T-cell (primary cell): Measurements from ENCODE around the gene MGAT5. TPM values are rescaled to one million over a fixed set of nuclear protein-coding genes. Genes with fewer than 3 reads are reported as not detected.
A peak's percentile ranks its signal among the peaks of the same experiment; 100 is the strongest.

Experiments used
- ATAC-seq, 4 experiments: fragments of 200-7000 bp in 3 of 4; fragments of 150-1000 bp in 1 of 4; cut with Tn5 transposase; replicated peaks in 1 of 4; 1 replicate in 3 of 4; 2 replicates in 1 of 4; pipeline ENCODE4 v1.10.0; 2021; ENCODE audit warnings: moderate library complexity in 3 of 4, mild to moderate bottlenecking in 2 of 4, moderate number of reproducible peaks in 1 of 4
- CTCF ChIA-PET, 2 donors: fragments of 300-600 bp; sonication (Branson Sonifier 250); formaldehyde crosslinking; loops; one replicate each; lab custom pipeline; 2022; ENCODE audit warnings: antibody characterized with exemption in 2 of 2; lab: Charles Lee
- POLR2A ChIA-PET, 2 donors: fragments of 300-600 bp; sonication (Branson Sonifier 250); formaldehyde crosslinking; loops; one replicate each; lab custom pipeline; 2022; ENCODE audit warnings: antibody characterized with exemption in 2 of 2; lab: Charles Lee
- DNase-seq, 35 experiments: peaks; one replicate each; pipeline versions ENCODE4 v3.0.0 to v3.0.0-alpha.2; 2013 to 2023
- H3K27ac ChIP-seq: one replicate; pipeline ENCODE4 v1.5.1; 2013; ENCODE audit warnings: low read length
- H3K27me3 ChIP-seq, 2 experiments: replicated peaks in 1 of 2; 1 replicate in 1 of 2; 2 replicates in 1 of 2; pipeline versions ENCODE4 v1.6.1 to v1.7.0; 2013; ENCODE audit warnings: low read length in 1 of 2, mixed read lengths in 1 of 2; ENCODE audit not compliant: control insufficient read depth in 2 of 2, insufficient read depth in 2 of 2; ENCODE audit errors: extremely low read depth in 1 of 2
- H3K36me3 ChIP-seq, 2 donors: 1 replicate in 1 of 2; 2 replicates in 1 of 2; pipeline versions ENCODE4 v1.6.1 to v1.7.0; 2013; ENCODE audit warnings: low read length in 1 of 2; ENCODE audit not compliant: control insufficient read depth in 2 of 2, insufficient read depth in 1 of 2; ENCODE audit errors: extremely low read depth in 1 of 2
- H3K4me1 ChIP-seq, 2 experiments: 1 replicate in 1 of 2; 2 replicates in 1 of 2; pipeline versions ENCODE4 v1.6.1 to v1.7.0; 2013; ENCODE audit warnings: low read length in 2 of 2, mixed read lengths in 1 of 2; ENCODE audit not compliant: insufficient read depth in 2 of 2, control insufficient read depth in 1 of 2; ENCODE audit errors: extremely low read depth in 1 of 2
- H3K4me3 ChIP-seq, 2 donors: 1 replicate in 1 of 2; 2 replicates in 1 of 2; pipeline versions ENCODE4 v1.5.1 to v1.7.0; 2013; ENCODE audit warnings: mild to moderate bottlenecking in 2 of 2, low read length in 1 of 2, moderate library complexity in 1 of 2; ENCODE audit not compliant: control insufficient read depth in 1 of 2; ENCODE audit errors: extremely low read depth in 1 of 2
- H3K9me3 ChIP-seq: 2 replicates; pipeline ENCODE4 v1.7.0; 2013
- H3K27ac Mint-ChIP-seq, 2 donors: one replicate each; pipeline ENCODE4 v1.8.0; 2020 to 2021; ENCODE audit warnings: mild to moderate bottlenecking in 2 of 2, mixed read lengths in 2 of 2
- H3K27me3 Mint-ChIP-seq, 2 donors: one replicate each; pipeline ENCODE4 v1.8.0; 2021 to 2022; ENCODE audit warnings: mixed read lengths in 2 of 2
- H3K36me3 Mint-ChIP-seq: one replicate; pipeline ENCODE4 v1.8.0; 2021; ENCODE audit warnings: mixed read lengths
- H3K4me1 Mint-ChIP-seq, 3 donors: one replicate each; pipeline ENCODE4 v1.8.0; 2020 to 2022; ENCODE audit warnings: mixed read lengths in 3 of 3, mild to moderate bottlenecking in 1 of 3
- H3K4me3 Mint-ChIP-seq, 3 donors: one replicate each; pipeline ENCODE4 v1.8.0; 2020 to 2022; ENCODE audit warnings: mild to moderate bottlenecking in 3 of 3, mixed read lengths in 3 of 3, moderate library complexity in 3 of 3
- H3K9me3 Mint-ChIP-seq, 3 donors: one replicate each; pipeline ENCODE4 v1.8.0; 2020 to 2022; ENCODE audit warnings: mixed read lengths in 3 of 3
- WGBS: methylation state at CpG from one replicate; pipeline ENCODE4 v1.1.5; 2013; ENCODE audit warnings: missing lambda C conversion rate; ENCODE audit not compliant: insufficient coverage; 5-methylcytosine and 5-hydroxymethylcytosine counted together
- total RNA-seq, 35 experiments: library from RNA in 6 of 35; stranded (reverse) in 6 of 35; fragments of 120-200 nt in 1 of 35; gene quantifications; one replicate each; pipeline versions ENCODE4 v1.2.1 to v1.2.4 and lab custom pipeline; 2013 to 2026

The MGAT5 gene
- total RNA-seq, 5 donors from 2014 or later (not counting 1 experiment from before 2014, with no cell fraction given): 61.1 to 94.9 (median 81.8) TPM

- Mint-ChIP-seq H3K27me3 (no peaks in the 10 kb centered on the region), H3K9me3 (no peaks in the 10 kb centered on the region), H3K4me3 (no peak overlapping the region), H3K4me1 (peaks cover 0 to 9% (median 4%) of the 10 kb centered on the region in 3 donors), H3K27ac (peak overlapping the region; percentile 48 to 74), H3K36me3 (peaks cover 62% of the 10 kb centered on the region)
- no peaks in the 10 kb centered on the region for H3K27me3 ChIP-seq
- ChIA-PET POLR2A (interaction anchor here (0.6 to 0.7 kb wide), 3 partner anchors 9 to 505 kb away, joined by 3 to 7 read pairs (median 3); no protein-coding TSS in a partner anchor), CTCF (no interaction called here)
- H3K4me1 ChIP-seq: no peaks in the 10 kb centered on the region
- no peak overlapping the region for H3K27ac ChIP-seq
- no peak overlapping the region for H3K4me3 ChIP-seq
- DNase-seq (no peak), ATAC-seq (no peak)
- no peaks in the 10 kb centered on the region for H3K9me3 ChIP-seq
- 100% methylated on average over 1 of the region's 6 CpGs for WGBS
- peaks cover 3 to 74% of the 10 kb centered on the region in 2 donors for H3K36me3 ChIP-seq
Measured at GRCh38 chr2:134425724-134426496, 172.0 kb downstream of the MGAT5 start.

- no peaks in the 10 kb centered on the region for H3K9me3 ChIP-seq
- Mint-ChIP-seq H3K36me3 (peaks cover 67% of the 10 kb centered on the region), H3K4me3 (no peak overlapping the region), H3K9me3 (no peaks in the 10 kb centered on the region), H3K4me1 (peaks cover 0 to 9% (median 4%) of the 10 kb centered on the region in 3 donors), H3K27ac (no peak overlapping the region), H3K27me3 (no peaks in the 10 kb centered on the region)
- ChIA-PET POLR2A (interaction anchor here in 1 of 2 donors (0.6 kb wide), 1 partner anchor 504 kb away, joined by 3 read pairs; no protein-coding TSS in a partner anchor), CTCF (no interaction called here)
- H3K4me3 ChIP-seq: no peak overlapping the region
- H3K27ac ChIP-seq: no peak overlapping the region
- no peak for DNase-seq
- H3K4me1 ChIP-seq: no peaks in the 10 kb centered on the region
- no peak for ATAC-seq
- no peaks in the 10 kb centered on the region for H3K27me3 ChIP-seq
- whole genome bisulfite sequencing: 75% methylated on average over 1 of the region's 3 CpGs
- peaks cover 3 to 80% of the 10 kb centered on the region in 2 donors for H3K36me3 ChIP-seq
Measured at GRCh38 chr2:134426721-134427120, 172.8 kb downstream of the MGAT5 start.

DNA sequence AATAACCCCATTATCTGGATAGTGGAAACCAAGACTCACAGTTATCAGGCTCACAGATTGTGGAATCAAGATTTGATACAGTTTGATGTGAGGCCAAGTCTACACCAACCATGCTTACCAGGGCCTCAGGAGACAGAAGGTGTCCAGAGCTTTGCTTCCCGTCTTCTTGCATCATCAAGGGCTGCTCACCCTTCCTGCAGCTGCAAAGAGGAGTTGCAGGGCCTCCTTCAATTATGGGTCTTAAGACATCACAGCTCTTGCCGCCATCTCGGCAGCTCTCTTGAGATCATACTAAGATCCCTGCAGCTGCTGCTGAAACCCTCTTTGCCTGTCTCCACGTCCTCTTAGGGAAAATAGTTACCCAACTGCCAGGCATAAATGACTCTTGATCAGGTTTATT, 176.0 kb downstream of the MGAT5 start:
- ATAC-seq (no peak), DNase-seq (no peak)
- 92% methylated on average over 4 of the region's 4 CpGs for whole genome bisulfite sequencing
- POLR2A ChIA-PET: no interaction called here
- Histone ChIP-seq H3K36me3 (peaks cover 4 to 84% of the 10 kb centered on the region in 2 donors), H3K9me3 (no peaks in the 10 kb centered on the region), H3K27ac (no peak overlapping the region), H3K4me3 (no peak overlapping the region), H3K4me1 (no peaks in the 10 kb centered on the region), H3K27me3 (no peaks in the 10 kb centered on the region)
- H3K9me3 Mint-ChIP-seq: no peaks in the 10 kb centered on the region
- peaks cover 0 to 7% (median 4%) of the 10 kb centered on the region in 3 donors for H3K4me1 Mint-ChIP-seq
- H3K36me3 Mint-ChIP-seq: peaks cover 72% of the 10 kb centered on the region
- no peaks in the 10 kb centered on the region for H3K27me3 Mint-ChIP-seq
- CTCF ChIA-PET: interaction anchor here in 1 of 2 donors (1.0 kb wide), 1 partner anchor 19 kb away, joined by 3 read pairs; no protein-coding TSS in a partner anchor
- H3K4me3 Mint-ChIP-seq: no peak overlapping the region
- no peak overlapping the region for H3K27ac Mint-ChIP-seq

- ChIA-PET CTCF (interaction anchor here in 1 of 2 donors (0.5 kb wide), 1 partner anchor 316 kb away, joined by 4 read pairs; no protein-coding TSS in a partner anchor), POLR2A (no interaction called here)
- Histone ChIP-seq H3K9me3 (no peaks in the 10 kb centered on the region), H3K27me3 (no peaks in the 10 kb centered on the region), H3K36me3 (peaks cover 6 to 91% of the 10 kb centered on the region in 2 donors), H3K27ac (no peak overlapping the region), H3K4me1 (no peaks in the 10 kb centered on the region), H3K4me3 (no peak overlapping the region)
- Mint-ChIP-seq H3K9me3 (no peaks in the 10 kb centered on the region), H3K27me3 (no peaks in the 10 kb centered on the region), H3K36me3 (peaks cover 68% of the 10 kb centered on the region), H3K4me1 (no peaks in the 10 kb centered on the region), H3K27ac (no peak overlapping the region), H3K4me3 (no peak overlapping the region)
- 100% methylated on average over 1 of the region's 2 CpGs for WGBS
- ATAC-seq (no peak), DNase-seq (no peak)
Measured at GRCh38 chr2:134431838-134432434, 178.1 kb downstream of the MGAT5 start.

DNA sequence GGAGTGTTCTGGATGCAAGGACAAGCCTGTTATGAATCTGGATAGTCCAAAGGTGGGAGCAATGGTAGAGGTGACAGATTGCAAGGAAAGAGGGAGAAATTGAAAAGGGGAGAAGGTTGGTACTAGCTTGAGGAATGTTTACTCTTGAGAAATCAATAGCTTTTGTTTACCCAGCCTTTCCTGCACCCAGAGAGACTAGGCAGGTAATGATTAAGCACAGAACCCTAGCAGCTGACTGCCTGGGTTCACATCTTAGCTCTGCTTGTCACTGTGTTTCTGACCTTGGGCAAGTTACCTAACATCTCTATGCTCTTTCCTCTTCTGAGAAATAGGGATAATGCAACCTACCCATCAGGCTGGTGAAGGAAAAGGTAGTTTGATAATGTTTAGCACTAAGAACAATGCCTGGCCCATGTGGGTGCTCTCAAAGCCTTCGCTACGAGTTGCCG, 178.6 kb downstream of the MGAT5 start:
- H3K9me3 Mint-ChIP-seq: no peaks in the 10 kb centered on the region
- Histone ChIP-seq H3K4me1 (no peaks in the 10 kb centered on the region), H3K36me3 (peaks cover 6 to 88% of the 10 kb centered on the region in 2 donors), H3K4me3 (no peak overlapping the region), H3K27me3 (no peaks in the 10 kb centered on the region), H3K9me3 (no peaks in the 10 kb centered on the region), H3K27ac (no peak overlapping the region)
- H3K36me3 Mint-ChIP-seq: peaks cover 63% of the 10 kb centered on the region
- no peak overlapping the region for H3K4me3 Mint-ChIP-seq
- POLR2A ChIA-PET: no interaction called here
- ATAC-seq (no peak), DNase-seq (no peak)
- WGBS: no CpG with 5 or more reads among the region's 3 CpGs
- no peak overlapping the region for H3K27ac Mint-ChIP-seq
- CTCF ChIA-PET: no interaction called here
- no peaks in the 10 kb centered on the region for H3K4me1 Mint-ChIP-seq
- H3K27me3 Mint-ChIP-seq: no peaks in the 10 kb centered on the region

DNA sequence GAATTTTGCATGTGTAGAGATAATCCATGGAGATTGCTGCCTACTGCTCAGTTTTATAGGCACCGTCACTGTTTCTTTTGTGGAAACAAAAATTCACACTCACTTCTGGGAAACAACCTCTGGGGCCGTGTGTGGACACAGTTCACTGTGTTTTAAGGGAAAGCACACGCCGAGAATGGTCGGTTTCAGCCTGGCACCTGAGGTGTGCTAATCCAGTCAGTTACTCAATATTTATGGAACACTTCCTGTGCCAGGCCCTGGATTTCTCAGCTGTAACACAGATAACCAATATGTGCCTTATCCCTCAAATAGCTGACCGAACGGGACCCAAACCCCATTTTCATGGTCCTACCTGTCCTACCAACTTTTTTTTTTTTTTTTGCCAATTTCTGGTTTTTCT, 179.6 kb downstream of the MGAT5 start:
- POLR2A ChIA-PET: no interaction called here
- Mint-ChIP-seq H3K4me1 (no peaks in the 10 kb centered on the region), H3K27ac (peak overlapping the region in 1 of 2 donors; percentile 3), H3K27me3 (no peaks in the 10 kb centered on the region), H3K9me3 (no peaks in the 10 kb centered on the region), H3K4me3 (no peak overlapping the region), H3K36me3 (peaks cover 56% of the 10 kb centered on the region)
- H3K4me3 ChIP-seq: no peak overlapping the region
- no peak for ATAC-seq
- H3K9me3 ChIP-seq: no peaks in the 10 kb centered on the region
- no peak for DNase-seq
- H3K27me3 ChIP-seq: no peaks in the 10 kb centered on the region
- CTCF ChIA-PET: no interaction called here
- H3K27ac ChIP-seq: no peak overlapping the region
- no peaks in the 10 kb centered on the region for H3K4me1 ChIP-seq
- H3K36me3 ChIP-seq: peaks cover 6 to 79% of the 10 kb centered on the region in 2 donors
- WGBS: 100% methylated on average over 7 of the region's 7 CpGs
